ENCODE results near the gene CPED1.

GRCh38 chr7:121085922-121086321 is 97.4 kb downstream of the CPED1 start:
- TF ChIP-seq CTCF (IDR thresholded peaks at IDR 0.05), result no peak
- no peak for TF ChIP-seq POLR2A (IDR thresholded peaks at IDR 0.05)

Measured in testis (tissue), 2 donors.